ENCODE results near the gene FREM2.

GRCh38 chr13:38866649-38867048, 179.8 kb downstream of the FREM2 start:
- TF ChIP-seq CTCF (IDR thresholded peaks at IDR 0.05) = no peak
- TF ChIP-seq POLR2AphosphoS5 (IDR thresholded peaks at IDR 0.05) = no peak
- no peak for TF ChIP-seq EP300 (IDR thresholded peaks at IDR 0.05)

All from upper lobe of left lung (tissue), 4 donors.